HG02870 (cell line): ENCODE data around the gene PYDC1.
"Not testable (repeated sequence)": the region's sequence is repeated elsewhere in the genome, so short reads cannot be mapped to it uniquely, and the experiment has no call there.

Experiments used
- ATAC-seq: cut with Tn5 transposase; IDR thresholded peaks from one replicate; pipeline ENCODE4 v1.9.1; 2021; ENCODE audit warnings: mild to moderate bottlenecking, moderate library complexity; ENCODE audit not compliant: unreplicated experiment

Gene PYDC1

GRCh38 chr16:31223044-31223443, 6.1 kb upstream of the PYDC1 start:
- no peak for ATAC-seq

DNA sequence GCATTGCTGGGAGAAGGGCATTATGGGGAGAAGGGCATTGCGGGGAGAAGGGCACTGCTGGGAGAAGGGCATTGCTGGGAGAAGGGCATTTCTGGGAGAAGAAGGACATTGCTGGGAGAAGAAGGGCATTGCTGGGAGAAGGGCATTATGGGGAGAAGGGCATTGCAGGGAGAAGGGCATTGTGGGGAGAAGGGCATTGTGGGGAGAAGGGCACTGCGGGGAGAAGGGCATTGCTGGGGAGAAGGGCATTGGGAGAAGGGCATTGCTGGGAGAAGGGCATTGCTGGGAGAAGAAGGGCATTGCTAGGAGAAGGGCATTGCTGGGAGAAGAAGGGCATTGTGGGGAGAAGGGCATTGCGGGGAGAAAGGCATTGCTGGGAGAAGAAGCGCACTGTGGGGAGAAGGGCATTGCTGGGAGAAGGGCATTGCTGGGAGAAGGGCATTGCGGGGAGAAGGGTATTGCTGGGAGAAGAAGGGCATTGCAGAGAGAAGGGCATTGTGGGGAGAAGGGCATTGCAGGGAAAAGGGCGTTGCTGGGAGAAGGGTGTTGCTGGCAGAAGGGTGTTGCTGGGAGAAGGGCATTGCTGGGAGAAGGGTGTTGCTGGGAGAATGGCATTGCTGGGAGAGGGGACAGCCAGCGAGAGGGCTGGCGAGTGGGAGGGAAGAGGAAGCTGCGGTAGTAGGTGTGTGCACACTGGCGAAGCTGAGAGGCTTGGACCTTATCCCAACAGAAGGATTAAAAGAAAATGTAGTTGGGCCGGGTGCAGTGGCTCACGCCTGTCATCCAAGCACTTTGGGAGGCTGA, 4.6 kb upstream of the PYDC1 start:
- ATAC-seq, result no peak

DNA sequence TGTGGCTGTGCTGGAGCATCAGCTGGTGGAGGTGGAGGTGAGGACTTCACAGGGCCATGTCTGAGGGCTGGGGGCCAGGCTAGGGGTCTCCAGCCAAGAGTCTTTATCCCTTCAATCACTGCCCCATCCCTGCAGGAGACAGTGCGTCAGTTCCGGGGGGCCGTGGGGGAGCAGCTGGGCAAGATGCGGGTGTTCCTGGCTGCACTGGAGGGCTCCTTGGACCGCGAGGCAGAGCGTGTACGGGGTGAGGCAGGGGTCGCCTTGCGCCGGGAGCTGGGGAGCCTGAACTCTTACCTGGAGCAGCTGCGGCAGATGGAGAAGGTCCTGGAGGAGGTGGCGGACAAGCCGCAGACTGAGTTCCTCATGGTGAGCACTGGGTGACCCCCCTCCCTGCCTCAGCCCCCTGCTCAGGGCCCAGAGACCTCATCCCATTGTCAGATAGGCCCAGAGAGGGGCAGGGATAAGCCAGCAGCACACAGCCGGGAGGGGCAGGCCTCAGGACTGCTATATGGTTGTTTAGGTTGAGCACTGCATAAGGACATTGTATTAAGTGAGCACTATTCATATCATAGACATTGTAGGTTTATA, 2.3 kb upstream of the PYDC1 start:
- no peak for ATAC-seq

- ATAC-seq, result no peak
These were observed 198 bp upstream of the PYDC1 start for GRCh38 chr16:31217136-31217530.

- ATAC-seq, result no peak
These were observed 1.4 kb downstream of the PYDC1 start for GRCh38 chr16:31215287-31216162.

GRCh38 chr16:31214708-31215286, 2.1 kb downstream of the PYDC1 start:
- no peak for ATAC-seq

GRCh38 chr16:31213877-31214707, 2.8 kb downstream of the PYDC1 start, which contains the start of gene TRIM72:
TRIM72 (plus strand) TSS chr16:31214119; CDS start chr16:31214739, 620 bp downstream.
- no peak for ATAC-seq

- ATAC-seq, result no peak
These were observed 3.6 kb downstream of the PYDC1 start for GRCh38 chr16:31213342-31213741.

DNA sequence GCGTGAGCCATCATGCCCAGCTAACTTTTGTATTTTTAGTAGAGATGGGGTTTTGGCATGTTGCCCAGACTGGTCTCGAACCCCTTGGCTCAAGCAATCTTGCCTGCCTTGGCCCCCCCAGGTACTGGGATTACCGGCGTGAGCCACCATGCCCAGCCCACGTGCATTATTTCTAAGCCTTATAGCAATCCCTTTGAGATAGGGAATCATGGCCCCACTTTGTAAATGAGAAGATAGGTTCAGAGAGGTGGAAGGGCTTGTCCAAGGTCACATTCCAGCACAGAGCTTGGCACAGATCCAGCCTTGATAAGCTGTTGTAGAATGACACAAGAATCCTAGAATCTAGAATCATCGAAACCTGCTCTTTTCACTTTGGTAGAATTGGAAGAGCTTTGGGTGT, 10.2 kb downstream of the PYDC1 start:
- no peak for ATAC-seq

GRCh38 chr16:31204871-31205666, 11.9 kb downstream of the PYDC1 start:
- ATAC-seq, result no peak

DNA sequence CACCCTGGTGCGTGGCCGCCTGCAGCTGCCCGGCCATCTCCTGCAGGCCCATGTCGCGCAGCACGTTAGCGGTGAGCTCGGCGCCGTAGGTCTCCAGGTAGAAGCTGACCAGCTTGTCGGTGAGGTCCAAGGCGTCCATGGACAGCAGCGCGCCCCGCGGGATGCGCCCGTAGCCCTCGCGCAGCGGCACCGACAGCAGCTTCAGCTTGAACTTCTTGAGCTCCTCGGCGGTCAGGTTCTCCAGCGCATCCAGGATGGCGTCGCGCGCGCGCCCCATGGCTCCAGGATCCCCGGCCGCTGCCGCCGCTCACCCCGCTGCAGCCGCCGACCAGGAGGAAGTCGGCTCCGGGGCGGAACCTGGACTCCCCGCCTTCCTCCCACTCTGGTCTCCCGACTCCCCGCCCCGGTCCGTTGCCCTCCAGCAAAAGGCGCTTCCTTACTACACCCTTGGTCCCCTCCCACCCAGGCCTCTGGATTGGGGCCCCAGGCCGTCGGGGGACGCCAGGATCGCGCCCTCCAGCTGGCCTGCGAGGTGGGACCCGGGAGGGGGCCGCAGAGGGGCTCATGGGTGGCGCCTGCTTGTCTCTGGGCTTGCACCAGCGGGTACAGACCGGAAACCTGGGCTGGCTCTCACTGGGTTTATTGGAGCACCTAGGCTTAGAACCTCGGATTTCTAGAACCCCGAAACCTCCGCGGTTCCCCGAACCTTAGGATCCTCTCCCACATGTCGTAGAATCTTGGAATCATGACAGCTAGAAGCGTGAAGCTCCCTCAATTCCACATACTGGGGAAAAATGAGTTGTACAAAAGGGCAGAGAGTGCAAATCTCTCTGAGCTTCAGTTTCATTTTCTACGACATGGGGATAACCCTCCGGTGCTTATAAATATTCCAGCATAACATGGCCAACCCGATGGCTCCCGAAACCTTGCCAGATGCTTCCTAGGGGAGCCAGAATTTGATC, 14.2 kb downstream of the PYDC1 start, which contains the start of gene PYCARD:
Gene PYCARD, minus strand, starts transcription at position 347 of the 962 bp plus-strand sequence. Its CDS starts 70 bp downstream, at position 277.
- peak; percentile 35 for ATAC-seq

DNA sequence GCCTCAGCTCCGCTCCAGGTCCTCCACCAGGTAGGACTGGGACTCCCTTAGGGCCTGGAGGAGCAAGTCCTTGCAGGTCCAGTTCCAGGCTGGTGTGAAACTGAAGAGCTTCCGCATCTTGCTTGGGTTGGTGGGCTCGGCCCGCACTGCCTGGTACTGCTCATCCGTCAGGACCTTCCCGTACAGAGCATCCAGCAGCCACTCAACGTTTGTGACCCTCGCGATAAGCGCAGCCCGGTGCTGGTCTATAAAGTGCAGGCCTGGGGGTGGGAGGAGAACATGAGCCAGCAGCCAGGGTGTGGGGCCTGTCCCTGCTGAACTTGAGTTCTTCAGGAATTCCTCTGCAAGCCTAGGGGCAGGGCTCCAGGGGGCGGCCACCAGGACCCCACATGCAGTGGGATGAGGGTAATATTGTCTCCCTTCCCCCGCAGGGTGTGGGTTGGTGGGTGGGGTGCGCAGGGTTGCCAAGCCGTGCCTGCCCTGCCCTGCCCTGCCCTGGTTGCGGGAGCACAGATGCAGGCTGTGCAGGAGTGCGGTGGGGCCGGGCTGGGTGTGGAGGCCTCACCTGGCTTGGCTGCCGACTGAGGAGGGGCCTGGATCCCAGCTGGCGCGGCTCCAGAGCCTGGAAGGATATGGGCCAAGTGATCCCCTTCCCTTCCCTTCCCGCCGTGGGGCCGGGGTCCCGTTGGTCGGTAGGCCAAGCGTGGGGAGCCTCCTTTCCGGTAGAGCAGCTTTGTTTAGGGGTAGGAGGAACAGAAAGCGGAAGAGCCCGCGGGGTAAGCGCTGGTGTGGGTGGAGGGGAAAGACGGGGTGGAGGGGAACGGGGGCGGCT, 15.1 kb downstream of the PYDC1 start:
- peak; percentile 38 for ATAC-seq

DNA sequence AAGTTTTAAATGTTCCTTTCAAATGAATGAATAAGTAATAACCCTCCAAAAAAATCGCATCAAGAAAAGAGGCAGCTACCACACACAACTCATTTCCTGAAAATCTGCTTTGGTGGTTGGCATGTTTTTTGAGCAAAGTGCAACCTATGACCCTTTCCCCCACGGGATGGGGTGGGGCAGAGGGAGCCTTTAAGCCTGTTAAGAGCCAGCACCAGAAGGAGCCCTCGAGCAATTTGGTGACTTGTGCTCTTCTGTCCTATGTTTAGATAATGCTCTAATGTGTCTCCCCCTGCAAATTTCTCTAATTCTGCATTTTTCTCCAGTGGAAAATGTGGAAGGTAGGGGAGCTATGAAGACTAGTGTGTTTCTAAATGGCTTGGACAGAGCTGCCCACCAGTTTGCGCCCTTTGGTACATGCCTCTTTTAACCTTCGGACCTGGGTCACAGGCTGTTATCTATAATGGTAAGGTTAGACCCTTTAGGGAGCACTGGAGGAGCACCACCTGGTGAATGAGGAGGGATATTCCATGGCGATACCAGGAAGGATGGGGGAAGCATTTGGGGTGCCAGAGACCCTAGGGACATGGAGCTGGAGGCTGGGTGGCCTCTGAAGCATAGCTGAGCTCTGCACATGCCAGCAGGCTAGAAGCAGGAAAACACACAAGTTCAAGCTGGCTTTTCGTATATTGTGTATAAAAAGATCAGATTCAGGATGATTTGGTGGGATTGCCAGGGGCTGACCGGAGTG, 15.9 kb downstream of the PYDC1 start:
- ATAC-seq, result no peak

- not testable (repeated sequence) for ATAC-seq
These were observed 16.8 kb downstream of the PYDC1 start for GRCh38 chr16:31200111-31200510.

- ATAC-seq, result no peak
These were observed 17.4 kb downstream of the PYDC1 start for GRCh38 chr16:31199430-31200041.

- no peak for ATAC-seq
These were observed 18.6 kb downstream of the PYDC1 start for GRCh38 chr16:31198207-31198882.
